ENCODE measurements around the gene VCX2.
"Not testable (repeated sequence)": the region's sequence is repeated elsewhere in the genome, so short reads cannot be mapped to it uniquely, and the experiment has no call there.

Gene VCX2

DNA sequence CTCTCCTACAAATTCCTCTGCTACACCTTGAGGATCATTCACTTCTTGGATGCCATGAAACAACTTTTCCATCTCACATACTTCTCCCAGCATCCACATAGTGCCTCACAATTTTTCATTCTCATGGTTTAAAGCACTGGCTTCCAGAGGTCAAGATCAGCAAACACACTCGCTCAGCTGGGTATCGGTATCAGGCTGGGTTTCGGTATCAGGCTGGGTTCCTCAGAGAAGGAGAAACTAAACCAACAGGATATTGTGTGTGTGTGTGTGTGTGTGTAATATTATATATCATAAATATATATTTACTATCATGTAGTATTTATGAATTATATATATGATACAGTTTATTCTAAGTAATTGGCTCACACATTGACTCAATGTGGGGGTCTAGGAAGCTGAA lies at the start of gene VCX2:
Gene VCX2 (minus strand): TSS at position 99 of the 400 bp plus-strand sequence. CDS start 624 bp downstream, outside the sequence.
- DNase-seq = not testable (repeated sequence)

- no peak for DNase-seq
Observed at GRCh38 chrX:8204943-8205342, 33.9 kb upstream of the VCX2 start.

DNA sequence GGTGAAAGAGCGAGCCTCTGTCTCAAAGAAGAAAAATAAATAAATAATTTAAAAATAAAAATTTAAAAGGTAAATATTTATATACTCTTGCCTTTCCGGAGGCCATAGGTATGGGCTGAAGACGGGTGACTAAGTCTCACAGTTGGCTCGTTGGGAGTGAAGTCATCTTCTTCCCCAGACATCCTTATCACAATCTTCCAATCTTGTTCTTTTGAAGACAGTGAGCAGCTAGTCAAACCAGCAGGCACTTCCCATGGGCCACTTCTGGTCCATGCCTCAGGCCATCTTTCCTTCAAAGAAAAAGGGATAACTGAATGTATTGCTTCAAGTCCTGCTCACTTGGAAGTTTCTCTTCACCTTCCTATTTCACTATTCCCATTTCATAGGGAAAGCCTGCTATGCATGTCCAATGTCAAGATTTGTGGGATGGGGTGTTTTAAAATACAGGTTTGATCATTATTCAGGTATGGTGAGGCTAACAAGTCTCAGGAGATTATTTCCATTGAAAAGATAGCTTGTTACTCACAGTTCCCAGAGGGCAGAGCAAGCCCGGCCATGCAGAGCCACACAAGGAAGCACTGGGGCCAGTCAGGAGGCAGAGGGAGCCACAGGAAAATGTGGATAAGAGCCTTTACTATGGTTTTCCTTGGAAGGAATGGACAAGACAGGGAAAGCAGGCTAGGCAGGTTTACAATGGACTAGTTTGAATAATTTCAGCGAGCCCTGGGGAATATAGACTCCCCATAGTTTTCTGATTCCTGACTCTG lies 33.3 kb upstream of the VCX2 start:
- no peak for DNase-seq

DNA sequence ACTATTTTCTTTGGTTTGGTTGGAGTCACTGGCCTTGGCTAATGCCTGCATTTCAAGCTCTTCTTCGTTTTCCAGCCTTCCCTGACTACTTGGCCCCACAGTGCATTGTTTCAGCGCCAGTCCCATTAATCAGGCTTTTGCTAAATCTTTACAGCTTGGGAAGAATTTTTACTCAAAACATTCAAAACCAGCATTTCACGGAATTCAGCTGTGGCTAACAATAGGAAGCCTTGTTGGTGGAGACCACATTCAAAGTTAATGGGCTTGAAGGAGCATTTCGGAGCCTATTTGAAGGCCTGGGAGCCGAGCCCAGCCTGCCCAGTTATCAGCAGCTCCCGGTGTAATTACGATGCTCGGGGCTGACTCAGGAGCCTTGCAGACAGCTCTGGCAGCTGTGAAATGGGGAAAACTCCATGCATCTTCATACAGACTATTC lies 30.8 kb upstream of the VCX2 start:
- no peak for DNase-seq

DNA sequence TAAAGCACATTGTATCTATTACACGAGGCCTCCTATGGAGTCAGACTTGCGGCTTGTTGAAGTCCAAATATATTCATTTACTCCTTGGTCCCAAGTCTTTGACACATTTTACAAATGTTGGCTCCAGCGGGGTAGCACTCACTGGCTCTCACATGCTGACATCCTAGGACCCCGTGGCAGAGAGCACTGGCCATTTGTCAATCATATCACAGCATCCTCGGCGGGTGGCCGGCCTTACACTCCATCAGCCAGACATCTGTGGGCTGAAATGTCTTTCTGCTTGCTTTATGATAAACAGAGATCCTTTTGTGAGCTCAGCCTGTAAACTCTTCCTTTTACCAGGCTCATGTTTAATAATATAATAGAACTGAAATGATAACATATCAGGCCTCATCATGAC lies 25.7 kb upstream of the VCX2 start:
- no peak for DNase-seq

DNA sequence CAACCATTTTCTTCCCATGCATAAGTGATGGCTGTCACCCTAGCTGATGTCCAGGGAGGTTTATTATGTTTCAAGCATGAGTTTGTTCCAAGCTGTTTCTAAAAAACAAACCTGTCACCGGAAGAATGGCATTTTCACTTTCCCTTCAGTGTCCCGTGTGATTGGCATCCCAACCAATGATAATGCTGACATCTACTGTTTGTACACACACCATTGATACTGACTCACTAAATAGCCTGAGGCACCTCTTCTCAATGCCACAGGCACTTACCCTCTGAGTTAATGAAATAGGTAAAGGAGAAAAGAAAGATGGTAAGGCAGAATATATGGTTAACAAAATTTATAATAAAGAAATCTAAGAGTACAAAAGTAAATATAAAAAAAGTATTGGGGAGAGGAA lies 23.1 kb upstream of the VCX2 start:
- no peak for DNase-seq

DNA sequence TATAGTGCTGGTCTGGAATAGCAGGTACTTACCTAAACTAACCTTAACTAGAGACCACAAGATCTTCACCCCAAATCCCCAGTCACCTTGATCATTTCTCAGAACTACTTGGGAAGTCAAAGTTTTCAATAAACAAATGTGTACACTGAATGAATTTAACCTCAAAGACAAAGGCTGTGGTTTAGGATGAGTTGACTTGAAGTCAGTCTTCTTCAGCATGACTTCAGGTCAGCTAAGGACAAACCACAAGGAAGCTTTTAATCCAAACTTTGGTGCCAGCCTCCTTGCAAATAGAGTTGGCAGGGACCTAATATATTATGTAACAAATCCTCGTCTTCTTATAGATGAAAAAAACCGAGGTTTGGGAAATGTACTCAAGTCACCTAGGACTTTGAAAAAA lies 21.2 kb upstream of the VCX2 start:
- DNase-seq = no peak

DNA sequence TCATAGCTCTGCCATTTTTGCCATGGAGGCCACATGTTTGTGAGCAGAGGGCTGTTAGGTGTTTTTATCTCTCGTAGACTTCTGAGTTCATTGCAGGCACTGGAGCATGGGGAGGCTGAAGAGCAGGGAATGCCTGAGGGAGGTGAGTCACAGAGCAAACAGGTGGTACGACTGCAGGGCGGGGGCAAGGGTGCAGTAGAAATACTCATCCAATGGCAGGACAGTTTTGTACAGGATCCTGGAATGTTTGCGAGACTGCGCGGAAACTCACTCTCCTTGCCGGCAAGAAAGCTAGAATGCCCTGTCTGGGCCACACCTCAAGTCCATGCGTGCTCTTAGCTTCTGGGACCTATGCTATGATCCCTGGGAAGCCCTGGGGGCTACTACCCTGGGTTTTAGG lies 20.0 kb upstream of the VCX2 start:
- no peak for DNase-seq

DNA sequence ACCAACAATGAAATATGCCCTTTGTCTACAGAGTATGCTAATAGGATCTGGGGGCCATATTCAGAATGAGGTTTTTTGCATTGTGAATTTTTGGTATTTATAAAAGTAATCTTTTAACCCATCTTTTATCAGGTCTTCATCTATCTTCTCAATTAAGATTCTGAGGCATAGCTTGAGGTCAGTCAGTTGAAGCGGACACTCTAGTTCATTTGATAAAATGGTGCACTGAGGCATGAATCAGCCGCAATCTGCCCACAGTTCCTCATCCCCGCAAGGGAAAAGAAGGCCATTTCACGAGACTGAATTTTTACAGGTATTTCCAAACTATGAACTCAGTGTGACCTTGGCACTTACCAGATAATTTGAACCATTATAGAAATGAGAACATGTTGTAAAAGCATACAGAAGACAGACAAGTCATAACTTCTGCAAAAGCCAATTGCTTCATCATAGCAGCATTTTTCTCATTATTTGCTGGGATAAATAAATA lies 19.3 kb upstream of the VCX2 start:
- no peak for DNase-seq

- no peak for DNase-seq
Observed at GRCh38 chrX:8189096-8189830, 18.2 kb upstream of the VCX2 start.

DNA sequence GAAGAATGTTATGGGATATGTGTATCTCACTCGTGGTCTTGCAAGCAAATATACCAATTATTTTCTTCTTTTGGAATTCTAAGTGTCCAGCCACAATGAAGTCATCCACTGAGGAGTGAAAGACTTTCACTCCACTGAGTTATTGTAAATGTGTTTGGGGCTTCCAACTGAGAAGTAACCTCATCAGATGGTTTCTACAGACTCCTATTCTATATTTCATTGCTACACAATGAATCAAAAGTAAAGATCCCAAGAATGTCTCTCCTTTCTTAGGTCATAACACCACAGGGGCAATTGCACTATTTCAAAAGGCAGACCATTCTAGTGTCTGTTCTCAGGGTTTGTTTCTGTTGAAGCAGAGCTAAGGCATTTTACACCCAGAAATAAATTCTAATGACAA lies 12.3 kb upstream of the VCX2 start:
- no peak for DNase-seq

GRCh38 chrX:8179656-8180055 lies 8.6 kb upstream of the VCX2 start:
- no peak for DNase-seq

GRCh38 chrX:8154011-8154410 lies 17.1 kb downstream of the VCX2 start:
- DNase-seq = not testable (repeated sequence)

GRCh38 chrX:8147226-8147625 lies 23.8 kb downstream of the VCX2 start:
- no peak for DNase-seq

GRCh38 chrX:8144925-8145324 lies 26.1 kb downstream of the VCX2 start:
- DNase-seq = no peak

DNA sequence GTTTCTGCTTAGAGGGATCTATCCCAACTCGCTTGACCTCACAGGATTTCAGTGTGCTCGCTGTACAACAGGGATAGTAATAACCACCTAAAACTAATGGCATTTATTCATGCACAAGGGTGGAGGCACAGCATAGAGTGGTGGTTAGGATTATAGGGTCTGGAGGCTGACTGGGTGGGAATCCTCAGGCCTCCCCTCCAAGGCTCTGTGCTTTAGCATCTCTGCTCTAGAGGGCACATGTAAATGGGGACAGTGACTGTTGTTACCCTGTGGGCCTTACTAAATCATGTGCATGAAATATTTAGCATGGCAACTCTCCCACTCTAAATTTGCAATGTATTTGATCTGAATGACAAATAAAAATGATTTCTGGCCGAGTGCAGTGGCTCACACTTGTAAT lies 29.2 kb downstream of the VCX2 start:
- no peak for DNase-seq

DNA sequence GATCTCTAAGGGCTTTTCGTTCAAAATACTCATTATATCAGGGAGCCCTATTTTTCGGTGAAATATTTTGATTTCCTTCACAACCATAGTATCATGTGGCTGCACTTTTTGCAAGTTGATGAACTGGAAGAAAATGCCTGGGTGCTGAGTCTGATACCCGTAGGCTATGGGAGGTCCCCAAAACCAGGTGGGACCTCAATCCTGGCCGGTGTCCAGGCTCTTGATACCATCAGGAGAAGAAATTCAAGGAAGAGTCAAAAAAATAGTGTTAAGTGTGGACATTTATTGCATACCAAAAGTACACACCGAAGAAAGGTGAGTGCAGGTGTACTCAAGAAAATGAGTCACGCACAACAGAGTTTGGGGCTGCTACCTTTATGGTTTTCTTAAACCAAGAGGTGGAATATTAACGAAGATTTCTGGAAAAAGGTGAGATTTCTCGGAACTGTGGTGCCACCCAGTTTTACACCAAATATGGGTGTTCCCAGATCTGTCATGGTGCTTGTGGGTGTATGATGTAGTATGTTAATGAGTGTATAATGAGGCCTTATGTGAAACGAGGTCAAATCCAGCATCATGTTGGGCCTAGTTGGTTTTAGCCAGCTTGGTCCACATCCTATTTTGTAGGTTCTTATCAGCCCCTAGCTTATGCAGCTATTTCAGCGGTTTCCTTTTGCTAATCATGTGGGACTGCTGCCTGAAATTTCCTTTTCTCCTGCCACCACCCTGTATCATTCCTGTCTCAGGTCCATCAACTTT lies 29.9 kb downstream of the VCX2 start:
- no peak for DNase-seq

DNA sequence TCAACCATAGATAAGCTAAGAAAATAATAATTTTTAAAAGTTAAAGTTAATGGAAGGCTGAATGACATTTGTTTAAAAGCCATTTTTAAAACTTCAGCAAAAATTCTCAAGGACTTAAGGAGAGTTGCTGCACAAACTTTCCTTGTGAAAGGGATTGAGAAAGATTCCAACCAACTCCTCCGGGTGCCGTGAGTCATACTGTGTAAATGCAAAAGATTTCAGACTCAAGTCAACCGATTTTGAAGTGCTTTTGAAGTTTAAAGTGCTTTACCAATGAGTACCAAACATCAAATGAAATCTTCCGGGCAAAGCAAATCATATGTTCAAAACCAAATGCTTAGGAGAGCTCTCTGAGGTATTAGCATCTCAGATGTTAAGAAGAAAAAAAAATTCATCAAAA lies 31.4 kb downstream of the VCX2 start:
- no peak for DNase-seq

DNA sequence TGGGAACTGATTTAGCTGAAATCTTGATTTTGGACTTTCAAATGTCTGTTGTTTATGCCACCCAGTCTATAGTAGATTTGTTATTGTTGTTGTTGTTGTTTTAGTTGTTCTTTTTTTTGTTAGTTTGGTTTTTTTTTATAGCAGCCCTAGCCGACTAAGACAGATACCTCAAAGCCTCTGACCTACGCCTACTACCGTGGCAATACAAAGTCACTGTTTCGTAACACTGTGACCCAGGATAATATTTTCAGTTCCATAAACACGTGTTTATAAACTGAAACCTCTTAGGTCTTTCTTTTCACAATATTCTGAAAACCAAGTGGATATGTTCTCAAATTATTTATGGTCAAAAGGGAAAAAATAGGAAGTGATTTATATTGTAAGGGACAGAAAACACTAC lies 32.8 kb downstream of the VCX2 start:
- no peak for DNase-seq

GRCh38 chrX:8126648-8127047 lies 44.4 kb downstream of the VCX2 start:
- DNase-seq = no peak

GRCh38 chrX:8126092-8126491 lies 45.0 kb downstream of the VCX2 start:
- no peak for DNase-seq

DNA sequence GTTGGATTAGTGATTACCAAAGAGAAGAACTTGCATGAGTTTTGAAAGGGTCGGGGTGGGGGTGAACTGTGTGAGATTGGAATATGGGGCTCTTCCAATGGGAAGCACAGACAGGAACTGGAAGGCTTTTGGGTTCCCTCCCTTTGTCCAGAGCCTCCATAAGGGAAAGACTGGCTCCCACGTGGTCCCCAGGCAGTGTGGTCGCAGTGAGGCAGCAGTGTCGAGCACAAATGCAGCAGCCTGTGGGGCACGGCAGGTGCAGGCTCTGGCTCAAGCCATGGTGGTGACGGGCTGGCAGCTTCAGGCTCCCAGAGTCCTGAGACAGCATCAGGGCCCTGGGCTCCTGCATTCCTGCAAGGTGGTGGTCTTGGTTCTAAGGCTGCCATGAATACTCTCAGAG lies 45.5 kb downstream of the VCX2 start:
- DNase-seq = no peak

DNA sequence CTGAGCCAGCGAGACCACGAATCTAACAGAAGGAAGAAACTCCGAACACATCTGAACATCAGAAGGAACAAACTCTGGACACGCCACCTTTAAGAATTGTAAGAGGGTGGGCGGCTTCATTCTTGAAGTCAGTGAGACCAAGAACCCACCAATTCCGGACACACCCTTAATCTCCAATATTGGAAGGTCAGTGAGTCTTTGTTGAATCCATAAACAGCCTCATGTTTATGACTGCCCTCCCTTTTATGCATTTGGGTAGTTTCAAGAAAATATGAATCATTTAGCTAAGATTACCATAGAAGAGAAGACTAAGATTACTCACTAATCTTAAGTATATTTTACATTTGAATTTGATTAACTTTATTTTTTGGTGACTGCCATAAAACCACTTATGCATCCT lies 48.5 kb downstream of the VCX2 start:
- no peak for DNase-seq

GRCh38 chrX:8121391-8121790 lies 49.7 kb downstream of the VCX2 start:
- not testable (repeated sequence) for DNase-seq
